ENCODE measurements around the gene ZNF282.
A peak's percentile ranks its signal among the peaks of the same experiment; 100 is the strongest.

Gene ZNF282

DNA sequence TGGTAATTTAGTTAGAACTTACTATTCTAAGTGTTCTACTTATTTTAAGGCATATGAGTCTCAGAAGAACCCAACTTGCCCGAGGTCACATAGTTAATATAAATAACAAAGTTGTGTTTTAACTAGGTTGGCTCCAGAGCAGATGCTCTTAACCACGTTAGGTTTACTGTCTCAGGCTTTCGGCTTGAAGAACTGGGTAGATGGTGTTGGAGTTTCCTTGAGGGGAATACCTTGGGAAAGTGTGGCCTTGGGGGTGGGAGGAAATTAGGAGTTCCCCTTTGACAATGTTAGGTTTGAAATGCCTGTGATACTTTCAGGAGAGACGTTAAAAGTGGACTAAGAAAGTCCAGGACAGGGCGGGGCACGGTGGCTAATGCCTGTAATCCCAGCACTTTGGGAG, 38.4 kb upstream of the ZNF282 start:
- no peak overlapping the region for H3K4me3 ChIP-seq (ENCODE audit: low read depth, low read length)
- TF ChIP-seq, protein P1, sequence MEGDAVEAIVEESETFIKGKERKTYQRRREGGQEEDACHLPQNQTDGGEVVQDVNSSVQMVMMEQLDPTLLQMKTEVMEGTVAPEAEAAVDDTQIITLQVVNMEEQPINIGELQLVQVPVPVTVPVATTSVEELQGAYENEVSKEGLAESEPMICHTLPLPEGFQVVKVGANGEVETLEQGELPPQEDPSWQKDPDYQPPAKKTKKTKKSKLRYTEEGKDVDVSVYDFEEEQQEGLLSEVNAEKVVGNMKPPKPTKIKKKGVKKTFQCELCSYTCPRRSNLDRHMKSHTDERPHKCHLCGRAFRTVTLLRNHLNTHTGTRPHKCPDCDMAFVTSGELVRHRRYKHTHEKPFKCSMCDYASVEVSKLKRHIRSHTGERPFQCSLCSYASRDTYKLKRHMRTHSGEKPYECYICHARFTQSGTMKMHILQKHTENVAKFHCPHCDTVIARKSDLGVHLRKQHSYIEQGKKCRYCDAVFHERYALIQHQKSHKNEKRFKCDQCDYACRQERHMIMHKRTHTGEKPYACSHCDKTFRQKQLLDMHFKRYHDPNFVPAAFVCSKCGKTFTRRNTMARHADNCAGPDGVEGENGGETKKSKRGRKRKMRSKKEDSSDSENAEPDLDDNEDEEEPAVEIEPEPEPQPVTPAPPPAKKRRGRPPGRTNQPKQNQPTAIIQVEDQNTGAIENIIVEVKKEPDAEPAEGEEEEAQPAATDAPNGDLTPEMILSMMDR (IDR thresholded peaks at IDR 0.05; ENCODE audit: insufficient read depth, low read depth, low read length, missing control alignments), result no peak
- DNase-seq (ENCODE audit: low read depth), result peak; percentile 44

GRCh38 chr7:149161241-149161848, 34.0 kb upstream of the ZNF282 start:
- no peak for DNase-seq (ENCODE audit: low read depth)
- H3K4me3 ChIP-seq (ENCODE audit: low read depth, low read length), result no peak overlapping the region
- TF ChIP-seq, protein P1 (IDR thresholded peaks at IDR 0.05; ENCODE audit: insufficient read depth, low read depth, low read length, missing control alignments), result no peak

DNA sequence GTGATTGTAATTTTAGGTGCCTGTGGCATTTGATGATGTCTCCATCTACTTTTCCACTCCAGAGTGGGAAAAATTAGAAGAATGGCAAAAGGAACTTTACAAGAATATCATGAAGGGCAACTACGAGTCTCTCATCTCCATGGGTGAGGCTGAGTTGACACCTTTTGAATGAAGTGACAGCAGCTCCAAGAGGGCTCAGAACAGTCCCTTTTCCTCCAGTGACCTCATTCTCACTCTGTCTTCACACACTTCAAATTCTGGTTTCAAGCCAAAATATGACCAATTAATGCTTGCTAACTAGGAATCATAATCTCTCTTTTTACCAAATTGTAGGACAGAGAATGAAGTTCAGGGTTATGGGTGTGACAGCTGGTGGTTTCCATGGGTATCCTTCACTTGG, 29.2 kb upstream of the ZNF282 start:
- TF ChIP-seq, protein P1 (IDR thresholded peaks at IDR 0.05; ENCODE audit: insufficient read depth, low read depth, low read length, missing control alignments), result no peak
- no peak for DNase-seq (ENCODE audit: low read depth)
- no peak overlapping the region for H3K4me3 ChIP-seq (ENCODE audit: low read depth, low read length)

- no peak overlapping the region for H3K4me3 ChIP-seq (ENCODE audit: low read depth, low read length)
- TF ChIP-seq, protein P1 (IDR thresholded peaks at IDR 0.05; ENCODE audit: insufficient read depth, low read depth, low read length, missing control alignments), result no peak
- DNase-seq (ENCODE audit: low read depth), result no peak
These were observed 28.6 kb upstream of the ZNF282 start for GRCh38 chr7:149166630-149167352.

- TF ChIP-seq, protein P1 (IDR thresholded peaks at IDR 0.05; ENCODE audit: insufficient read depth, low read depth, low read length, missing control alignments), result no peak
- no peak overlapping the region for H3K4me3 ChIP-seq (ENCODE audit: low read depth, low read length)
- no peak for DNase-seq (ENCODE audit: low read depth)
These were observed 23.3 kb upstream of the ZNF282 start for GRCh38 chr7:149171892-149172533.

DNA sequence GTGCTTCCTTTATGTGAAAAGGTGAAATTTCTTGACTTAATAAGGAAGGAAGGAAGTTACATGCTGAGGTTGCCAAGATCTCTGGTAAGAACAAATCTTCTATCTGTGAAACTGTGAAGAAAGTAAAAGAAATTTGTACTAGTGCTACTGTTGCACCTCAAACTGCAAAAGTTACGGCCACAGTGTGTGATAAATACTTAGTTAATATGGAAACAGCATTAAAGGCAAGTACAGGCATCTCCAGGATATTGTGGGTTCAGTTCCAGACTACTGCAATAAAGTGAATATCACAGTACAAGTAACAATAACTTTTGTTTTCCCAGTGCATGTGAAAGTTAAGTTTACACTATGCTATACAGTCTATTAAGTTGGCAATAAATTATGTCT, 22.8 kb upstream of the ZNF282 start:
- no peak for DNase-seq (ENCODE audit: low read depth)
- TF ChIP-seq, protein P1 (IDR thresholded peaks at IDR 0.05; ENCODE audit: insufficient read depth, low read depth, low read length, missing control alignments), result no peak

More for the DNA sequence above, 22.8 kb upstream of the ZNF282 start:
- H3K4me3 ChIP-seq (ENCODE audit: low read depth, low read length), result no peak overlapping the region
